Lung (tissue), 12 donors: ENCODE measurements around the gene SOX11. TPM values are rescaled to one million over a fixed set of nuclear protein-coding genes. Genes with fewer than 3 reads are reported as not detected.

Experiments
- ATAC-seq: fragments of 200-7000 bp; cut with Tn5 transposase; one replicate; pipeline ENCODE4 v1.9.1; 2020; ENCODE audit warnings: moderate number of reproducible peaks; ENCODE audit not compliant: insufficient read depth, low FRiP score
- DNase-seq, 3 donors: peaks; one replicate each; pipeline ENCODE4 v3.0.0-alpha.2; 2013 to 2017
- H3K27ac ChIP-seq, 2 donors: one replicate each; pipeline ENCODE4 v1.5.1; 2013; ENCODE audit warnings: mild to moderate bottlenecking in 2 of 2, moderate library complexity in 2 of 2, control low read depth in 1 of 2, inconsistent platforms in 1 of 2, low read depth in 1 of 2, low read length in 1 of 2
- H3K27me3 ChIP-seq, 3 donors: one replicate each; pipeline ENCODE4 v1.5.1; 2013; ENCODE audit warnings: low read length in 2 of 3; ENCODE audit not compliant: control insufficient read depth in 3 of 3, insufficient read depth in 3 of 3
- H3K36me3 ChIP-seq, 4 donors: one replicate each; pipeline ENCODE4 v1.5.1; 2013; ENCODE audit warnings: low read length in 4 of 4, mild to moderate bottlenecking in 1 of 4, moderate library complexity in 1 of 4; ENCODE audit not compliant: control insufficient read depth in 4 of 4, insufficient read depth in 4 of 4
- H3K4me1 ChIP-seq, 5 donors: one replicate each; pipeline ENCODE4 v1.5.1; 2013; ENCODE audit warnings: low read length in 5 of 5, mild to moderate bottlenecking in 2 of 5, moderate library complexity in 1 of 5; ENCODE audit not compliant: control insufficient read depth in 5 of 5, insufficient read depth in 5 of 5
- H3K4me3 ChIP-seq: one replicate; pipeline ENCODE4 v1.5.1; 2013; ENCODE audit warnings: mild to moderate bottlenecking, control low read depth, moderate library complexity
- H3K9ac ChIP-seq, 2 donors: one replicate each; pipeline ENCODE4 v1.5.1; 2013; ENCODE audit warnings: low read length in 2 of 2, control low read depth in 1 of 2; ENCODE audit not compliant: insufficient read depth in 1 of 2
- H3K9me3 ChIP-seq, 4 donors: one replicate each; pipeline ENCODE4 v1.5.1; 2013; ENCODE audit warnings: low read length in 3 of 4, mild to moderate bottlenecking in 1 of 4, moderate library complexity in 1 of 4; ENCODE audit not compliant: control insufficient read depth in 4 of 4, insufficient read depth in 3 of 4
- CTCF ChIP-seq: IDR thresholded peaks from 2 replicates; pipeline ENCODE4 v1.5.1; 2012; ENCODE audit warnings: mild to moderate bottlenecking; ENCODE audit errors: control extremely low read depth, extremely low read depth
- WGBS, 2 donors: extraction: QIAGEN DNeasy Blood & Tissue Kit; methylation state at CpG; one replicate each; pipeline ENCODE4 v1.1.7; 2013; 5-methylcytosine and 5-hydroxymethylcytosine counted together
- polyA plus RNA-seq, 2 donors: library from polyadenylated mRNA; stranded (reverse); fragments of 200-250 nt; gene quantifications; one replicate each; pipeline ENCODE4 v1.2.1, GENCODE V29; 2013
- total RNA-seq, 2 donors: library from RNA; depleted of rRNA in 1 of 2; stranded (reverse); fragments of >200 nt in 1 of 2; gene quantifications; one replicate each; pipeline ENCODE4 v1.2.1, GENCODE V29; 2014 to 2021
- donor health status: control.
- donor health status: control.
- donor health status: Bipolar disorder and iron deficiency.
- donor health status: healthy.
- donor health status: DM: yes; HTN: yes; CAD: no.

Gene SOX11
- total and polyA plus RNA-seq, 4 donors, result 0.05 to 13.3 (median 0.06) TPM; not detected in 1

- no peaks in the 10 kb centered on the region for H3K4me1 ChIP-seq
- DNase-seq (no peak), ATAC-seq (no peak)
- no peak overlapping the region for H3K27ac ChIP-seq
- no peak overlapping the region for H3K9ac ChIP-seq
- no peaks in the 10 kb centered on the region for H3K9me3 ChIP-seq
- no peaks in the 10 kb centered on the region for H3K27me3 ChIP-seq
- no peaks in the 10 kb centered on the region for H3K36me3 ChIP-seq
- no peak for TF ChIP-seq CTCF
- WGBS, 2 donors, result 69 to 70% methylated on average over 3 of the region's 3 CpGs
- no peak overlapping the region for H3K4me3 ChIP-seq
These were observed 31.6 kb upstream of the SOX11 start for GRCh38 chr2:5660591-5660990.

- no peak for TF ChIP-seq CTCF
- H3K4me1 ChIP-seq, result no peaks in the 10 kb centered on the region
- no peaks in the 10 kb centered on the region for H3K27me3 ChIP-seq
- WGBS, 2 donors, result 85 to 93% methylated on average over 5 of the region's 5 CpGs
- H3K4me3 ChIP-seq, result no peak overlapping the region
- H3K9me3 ChIP-seq, result peaks cover 0 to 2% (median 0%) of the 10 kb centered on the region in 4 donors
- no peak for DNase-seq
- no peak overlapping the region for H3K9ac ChIP-seq
- no peaks in the 10 kb centered on the region for H3K36me3 ChIP-seq
- H3K27ac ChIP-seq, result no peak overlapping the region
- no peak for ATAC-seq
These were observed 30.8 kb upstream of the SOX11 start for GRCh38 chr2:5661362-5661761.

- TF ChIP-seq CTCF, result no peak
- Histone ChIP-seq H3K27me3 (no peaks in the 10 kb centered on the region), H3K4me1 (no peaks in the 10 kb centered on the region), H3K27ac (no peak overlapping the region), H3K9me3 (peaks cover 0 to 3% (median 0%) of the 10 kb centered on the region in 4 donors), H3K36me3 (no peaks in the 10 kb centered on the region), H3K4me3 (no peak overlapping the region), H3K9ac (no peak overlapping the region)
- DNase-seq (no peak), ATAC-seq (no peak)
- WGBS, 2 donors, result 89 to 90% methylated on average over 4 of the region's 4 CpGs
These were observed 27.9 kb upstream of the SOX11 start for GRCh38 chr2:5664278-5664681.

- no peaks in the 10 kb centered on the region for H3K27me3 ChIP-seq
- 88 to 93% methylated on average over 1 of the region's 1 CpG for WGBS, 2 donors
- H3K36me3 ChIP-seq, result no peaks in the 10 kb centered on the region
- DNase-seq (no peak), ATAC-seq (no peak)
- no peaks in the 10 kb centered on the region for H3K4me1 ChIP-seq
- no peak overlapping the region for H3K27ac ChIP-seq
- peaks cover 0 to 3% (median 0%) of the 10 kb centered on the region in 4 donors for H3K9me3 ChIP-seq
- no peak for TF ChIP-seq CTCF
- no peak overlapping the region for H3K4me3 ChIP-seq
- H3K9ac ChIP-seq, result no peak overlapping the region
These were observed 27.1 kb upstream of the SOX11 start for GRCh38 chr2:5665066-5665465.
